Testis (tissue), 2 donors: Measurements from ENCODE around the gene EFNB2.

Experiments used
- CTCF ChIP-seq, 3 experiments: fragments of 450-650 bp in 2 of 3; fragments of 200-600 bp in 1 of 3; sonication (generic) in 1 of 3; IDR thresholded peaks; one replicate each; pipeline ENCODE4 v1.5.1; 2016 to 2019; ENCODE audit warnings: antibody characterized with exemption in 3 of 3, mild to moderate bottlenecking in 2 of 3, moderate library complexity in 1 of 3
- POLR2A ChIP-seq: fragments of 450-650 bp; IDR thresholded peaks from one replicate; pipeline ENCODE4 v1.6.1; 2017; ENCODE audit warnings: antibody characterized with exemption, mild to moderate bottlenecking, moderate library complexity

- TF ChIP-seq POLR2A (no peak), CTCF (IDR thresholded peaks at IDR 0.05) (no peak)
Measured at GRCh38 chr13:106455777-106456176, 79.7 kb downstream of the EFNB2 start.
